ENCODE data around the gene ABHD12. TPM values are rescaled to one million over a fixed set of nuclear protein-coding genes. Genes with fewer than 3 reads are reported as not detected.

Gene ABHD12
- total RNA-seq, 4 donors from 2014 or later: 10.0 to 47.6 (median 36.3) TPM

- no peak for DNase-seq
Measured at GRCh38 chr20:25361287-25361683, 29.4 kb downstream of the ABHD12 start.

GRCh38 chr20:25360631-25361286 lies 29.9 kb downstream of the ABHD12 start:
- H3K27ac ChIP-seq: no peak overlapping the region
- no peaks in the 10 kb centered on the region for H3K4me1 ChIP-seq
- TF ChIP-seq CTCF (IDR thresholded peaks at IDR 0.05): no peak
- no peak for TF ChIP-seq POLR2A (IDR thresholded peaks at IDR 0.05)
- no peaks in the 10 kb centered on the region for H3K36me3 ChIP-seq
- no peak for DNase-seq
- intact Hi-C loops (cut with DNase I; ENCODE audit: low total_unique reads): no loop called here
- H3K27me3 ChIP-seq: no peaks in the 10 kb centered on the region
- H3K4me3 ChIP-seq: no peak overlapping the region
- H3K9me3 ChIP-seq: no peaks in the 10 kb centered on the region

More at GRCh38 chr20:25361287-25361683, 29.4 kb downstream of the ABHD12 start:
- no peak overlapping the region for H3K27ac ChIP-seq
- intact Hi-C loops (cut with DNase I; ENCODE audit: low total_unique reads): no loop called here
- no peaks in the 10 kb centered on the region for H3K9me3 ChIP-seq
- no peaks in the 10 kb centered on the region for H3K27me3 ChIP-seq
- H3K36me3 ChIP-seq: no peaks in the 10 kb centered on the region
- no peak for TF ChIP-seq POLR2A (IDR thresholded peaks at IDR 0.05)
- TF ChIP-seq CTCF (IDR thresholded peaks at IDR 0.05): no peak
- no peaks in the 10 kb centered on the region for H3K4me1 ChIP-seq
- H3K4me3 ChIP-seq: no peak overlapping the region

GRCh38 chr20:25356271-25356933 lies 34.2 kb downstream of the ABHD12 start:
- no peaks in the 10 kb centered on the region for H3K27me3 ChIP-seq
- H3K27ac ChIP-seq: no peak overlapping the region
- TF ChIP-seq CTCF (IDR thresholded peaks at IDR 0.05) (no peak), POLR2A (IDR thresholded peaks at IDR 0.05) (no peak)
- intact Hi-C loops (cut with DNase I; ENCODE audit: low total_unique reads): no loop called here
- no peak for DNase-seq
- no peaks in the 10 kb centered on the region for H3K9me3 ChIP-seq
- H3K4me3 ChIP-seq: no peak overlapping the region
- no peaks in the 10 kb centered on the region for H3K4me1 ChIP-seq
- H3K36me3 ChIP-seq: no peaks in the 10 kb centered on the region

GRCh38 chr20:25355866-25356265 lies 34.8 kb downstream of the ABHD12 start:
- Histone ChIP-seq H3K9me3 (no peaks in the 10 kb centered on the region), H3K4me3 (no peak overlapping the region), H3K36me3 (no peaks in the 10 kb centered on the region), H3K4me1 (no peaks in the 10 kb centered on the region), H3K27ac (no peak overlapping the region), H3K27me3 (no peaks in the 10 kb centered on the region)
- intact Hi-C loops (cut with DNase I; ENCODE audit: low total_unique reads): no loop called here
- TF ChIP-seq POLR2A (IDR thresholded peaks at IDR 0.05) (no peak), CTCF (IDR thresholded peaks at IDR 0.05) (no peak)
- no peak for DNase-seq

- Histone ChIP-seq H3K9me3 (no peaks in the 10 kb centered on the region), H3K27me3 (no peaks in the 10 kb centered on the region), H3K4me3 (no peak overlapping the region), H3K4me1 (no peaks in the 10 kb centered on the region), H3K36me3 (no peaks in the 10 kb centered on the region), H3K27ac (no peak overlapping the region)
- TF ChIP-seq POLR2A (IDR thresholded peaks at IDR 0.05) (no peak), CTCF (IDR thresholded peaks at IDR 0.05) (no peak)
- DNase-seq: no peak
- intact Hi-C loops (cut with DNase I; ENCODE audit: low total_unique reads): no loop called here
Measured at GRCh38 chr20:25355011-25355595, 35.5 kb downstream of the ABHD12 start.

All from uterus (tissue), 4 donors.